H1 (cell line): ENCODE data around the gene ERMARD. TPM values are rescaled to one million over a fixed set of nuclear protein-coding genes. Genes with fewer than 3 reads are reported as not detected.

Experiments
- CTCF ChIA-PET: fragments of 300-600 bp; sonication (Branson Sonifier 250); formaldehyde crosslinking; loops from one replicate; lab custom pipeline; 2021; ENCODE audit not compliant: partially characterized antibody; lab: Charles Lee
- POLR2A ChIA-PET: fragments of 300-600 bp; sonication (Branson Sonifier 250); formaldehyde crosslinking; loops from one replicate; lab custom pipeline; 2021; ENCODE audit warnings: inconsistent platforms; ENCODE audit not compliant: partially characterized antibody; lab: Charles Lee
- DNase-seq, 2 experiments: peaks; one replicate each; pipeline versions ENCODE4 v3.0.0 to v3.0.0-alpha.2; 2010 to 2022; ENCODE audit warnings: low spot score in 2 of 2, low read depth in 1 of 2, mixed read lengths in 1 of 2
- FAIRE-seq: peaks from 2 replicates; lab custom pipeline; 2011; peaks lifted over from hg19 to GRCh38; lab: Jason Lieb, UNC
- H2AFZ ChIP-seq: 2 replicates; pipeline ENCODE4 v1.8.1; 2012; ENCODE audit warnings: low read length, inconsistent platforms
- H2AK5ac ChIP-seq: 2 replicates; pipeline ENCODE4 v1.6.1; 2013; ENCODE audit warnings: low read depth, low read length
- H2BK120ac ChIP-seq: replicated peaks from 2 replicates; pipeline ENCODE3; 2013; ENCODE audit warnings: low read depth, low read length, inconsistent platforms
- H2BK12ac ChIP-seq: 2 replicates; pipeline ENCODE4 v1.6.1; 2013; ENCODE audit warnings: low read depth, low read length
- H2BK15ac ChIP-seq: 2 replicates; pipeline ENCODE4 v1.6.1; 2013; ENCODE audit warnings: low read length
- H2BK20ac ChIP-seq: 2 replicates; pipeline ENCODE4 v1.6.1; 2013; ENCODE audit warnings: low read length
- H2BK5ac ChIP-seq: 2 replicates; pipeline ENCODE4 v1.6.1; 2013; ENCODE audit warnings: low read depth, low read length
- H3K14ac ChIP-seq: 2 replicates; pipeline ENCODE4 v1.6.1; 2013; ENCODE audit warnings: inconsistent platforms; ENCODE audit not compliant: insufficient read length
- H3K18ac ChIP-seq: 2 replicates; pipeline ENCODE4 v1.6.1; 2013; ENCODE audit warnings: low read length; ENCODE audit errors: extremely low read depth
- H3K23ac ChIP-seq: 2 replicates; pipeline ENCODE4 v1.6.1; 2013; ENCODE audit warnings: inconsistent platforms; ENCODE audit not compliant: insufficient read length
- H3K23me2 ChIP-seq: 2 replicates; pipeline ENCODE4 v1.6.1; 2013; ENCODE audit warnings: low read depth, low read length
- H3K27ac ChIP-seq: 2 replicates; pipeline ENCODE4 v1.6.1; 2011; ENCODE audit warnings: low read depth, low read length, inconsistent platforms
- H3K27me3 ChIP-seq, 4 experiments: replicated peaks in 1 of 4; 1 replicate in 1 of 4; 2 replicates in 3 of 4; pipeline versions ENCODE4 v1.6.1 to v1.8.1; 2011 to 2013; ENCODE audit warnings: low read length in 3 of 4, mild to moderate bottlenecking in 3 of 4, inconsistent platforms in 2 of 4, mixed read lengths in 2 of 4, moderate library complexity in 1 of 4; ENCODE audit not compliant: control insufficient read depth in 3 of 4, insufficient read depth in 3 of 4; ENCODE audit errors: extremely low read depth in 1 of 4
- H3K36me3 ChIP-seq, 4 experiments: 2 replicates each; pipeline versions ENCODE4 v1.6.1 to v1.8.1; 2011 to 2013; ENCODE audit warnings: mild to moderate bottlenecking in 4 of 4, low read length in 3 of 4, moderate library complexity in 2 of 4, control low read depth in 1 of 4, inconsistent platforms in 1 of 4; ENCODE audit not compliant: insufficient read depth in 4 of 4, control insufficient read depth in 2 of 4
- H3K4ac ChIP-seq: replicated peaks from 2 replicates; pipeline ENCODE3; 2013; ENCODE audit warnings: low read length, low read depth, mixed read lengths, inconsistent platforms; ENCODE audit not compliant: insufficient read length
- H3K4me1 ChIP-seq, 4 experiments: replicated peaks in 1 of 4; 1 replicate in 1 of 4; 2 replicates in 3 of 4; pipeline versions ENCODE4 v1.6.1 to v1.8.1; 2011 to 2013; ENCODE audit warnings: low read length in 3 of 4, inconsistent platforms in 2 of 4, mixed read lengths in 1 of 4; ENCODE audit not compliant: insufficient read depth in 4 of 4, control insufficient read depth in 3 of 4
- H3K4me2 ChIP-seq, 2 experiments: 2 replicates each; pipeline versions ENCODE4 v1.6.1 to v1.8.1; 2011 to 2013; ENCODE audit warnings: low read depth in 2 of 2, low read length in 2 of 2, control low read depth in 1 of 2, inconsistent platforms in 1 of 2, mild to moderate bottlenecking in 1 of 2; ENCODE audit not compliant: insufficient read depth in 1 of 2
- H3K4me3 ChIP-seq, 4 experiments: fragments of 200-600, 300-600 bp in 1 of 4; sonication (generic), shearing (Covaris generic), sonication (Bioruptor Twin) in 1 of 4; 2 replicates each; pipeline versions ENCODE4 v1.5.1 to v1.8.1; 2011 to 2016; ENCODE audit warnings: low read length in 4 of 4, low read depth in 3 of 4, control low read depth in 2 of 4, inconsistent platforms in 2 of 4, mild to moderate bottlenecking in 2 of 4, mixed read lengths in 1 of 4, moderate library complexity in 1 of 4; ENCODE audit not compliant: insufficient read depth in 2 of 4; ENCODE audit errors: extremely low read depth in 1 of 4
- H3K56ac ChIP-seq: replicated peaks from 2 replicates; pipeline ENCODE3; 2013; ENCODE audit warnings: low read depth, mild to moderate bottlenecking, mixed read lengths, low read length, inconsistent platforms; ENCODE audit not compliant: insufficient read length
- H3K79me1 ChIP-seq: 2 replicates; pipeline ENCODE4 v1.6.1; 2013; ENCODE audit warnings: low read depth, low read length, control low read depth
- H3K79me2 ChIP-seq, 2 experiments: 2 replicates each; pipeline versions ENCODE4 v1.6.1 to v1.8.1; 2012 to 2013; ENCODE audit warnings: low read length in 2 of 2, mild to moderate bottlenecking in 2 of 2, inconsistent platforms in 1 of 2; ENCODE audit not compliant: insufficient read depth in 2 of 2, control insufficient read depth in 1 of 2
- H3K9ac ChIP-seq, 4 experiments: replicated peaks in 1 of 4; 1 replicate in 1 of 4; 2 replicates in 3 of 4; pipeline versions ENCODE4 v1.6.1 to v1.8.1; 2011 to 2013; ENCODE audit warnings: low read depth in 3 of 4, low read length in 3 of 4, control low read depth in 2 of 4, mild to moderate bottlenecking in 2 of 4, moderate library complexity in 2 of 4, inconsistent platforms in 1 of 4; ENCODE audit errors: extremely low read depth in 1 of 4
- H3K9me3 ChIP-seq, 2 experiments: 2 replicates each; pipeline versions ENCODE4 v1.6.1 to v1.8.1; 2012 to 2013; ENCODE audit warnings: mild to moderate bottlenecking in 2 of 2, moderate library complexity in 2 of 2, control low read depth in 1 of 2, inconsistent platforms in 1 of 2, low read depth in 1 of 2, low read length in 1 of 2, mixed read lengths in 1 of 2; ENCODE audit not compliant: insufficient read depth in 2 of 2
- H4K20me1 ChIP-seq, 2 experiments: replicated peaks in 1 of 2; 2 replicates each; pipeline versions ENCODE3 to v1.8.1; 2011 to 2013; ENCODE audit warnings: inconsistent platforms in 2 of 2, low read length in 2 of 2, mild to moderate bottlenecking in 1 of 2; ENCODE audit not compliant: insufficient read depth in 2 of 2, control insufficient read depth in 1 of 2
- H4K5ac ChIP-seq: 2 replicates; pipeline ENCODE4 v1.6.1; 2013; ENCODE audit warnings: low read length, low read depth, mixed read lengths, inconsistent platforms; ENCODE audit not compliant: insufficient read length
- H4K8ac ChIP-seq: 2 replicates; pipeline ENCODE4 v1.8.0; 2013; ENCODE audit warnings: mild to moderate bottlenecking, moderate library complexity, low read length, inconsistent platforms; ENCODE audit not compliant: insufficient read depth; ENCODE audit errors: extremely low read depth
- H4K91ac ChIP-seq: replicated peaks from 2 replicates; pipeline ENCODE3; 2013; ENCODE audit warnings: low read length, mixed read lengths, inconsistent platforms; ENCODE audit not compliant: insufficient read length
- ASH2L ChIP-seq: fragments of 200-600, 300-600 bp; sonication (generic); IDR thresholded peaks from one replicate; pipeline ENCODE4 v1.7.1; 2017; ENCODE audit warnings: low read length
- CEBPB ChIP-seq: IDR thresholded peaks from 2 replicates; pipeline ENCODE4 v1.6.1; 2012; ENCODE audit warnings: low read depth, low read length
- CHD2 ChIP-seq: IDR thresholded peaks from 2 replicates; pipeline ENCODE4 v1.6.1; 2012; ENCODE audit warnings: low read length, improper control_type of control experiment
- EGR1 ChIP-seq: IDR thresholded peaks from 2 replicates; pipeline ENCODE4 v1.6.1; 2011; ENCODE audit warnings: low read depth, low read length, borderline replicate concordance
- GABPA ChIP-seq: IDR thresholded peaks from 2 replicates; pipeline ENCODE4 v1.6.1; 2011; ENCODE audit warnings: mild to moderate bottlenecking, low read length, moderate library complexity, borderline replicate concordance; ENCODE audit not compliant: insufficient read depth
- KDM1A ChIP-seq: fragments of 200-600, 300-600 bp; sonication (generic); IDR thresholded peaks from 2 replicates; pipeline ENCODE4 v1.7.1; 2016; ENCODE audit warnings: mild to moderate bottlenecking, low read length, borderline replicate concordance
- KDM5A ChIP-seq: fragments of 200-600 bp; IDR thresholded peaks from 2 replicates; pipeline ENCODE4 v1.7.1; 2012; ENCODE audit warnings: mild to moderate bottlenecking, low read length, inconsistent platforms, mixed read lengths
- RXRA ChIP-seq: IDR thresholded peaks from 2 replicates; pipeline ENCODE4 v1.6.1; 2011; ENCODE audit warnings: low read depth, mild to moderate bottlenecking, low read length, moderate library complexity; ENCODE audit not compliant: insufficient read depth
- SIN3A ChIP-seq, 2 experiments: IDR thresholded peaks in 1 of 2; conservative IDR thresholded peaks in 1 of 2; 2 replicates each; pipeline ENCODE4 v1.6.1; 2011 to 2012; ENCODE audit warnings: low read length in 2 of 2, improper control_type of control experiment in 1 of 2, low read depth in 1 of 2, mild to moderate bottlenecking in 1 of 2
- SP2 ChIP-seq: IDR thresholded peaks from 2 replicates; pipeline ENCODE4 v1.6.1; 2012; ENCODE audit warnings: mild to moderate bottlenecking, low read length, inconsistent platforms
- TAF1 ChIP-seq: IDR thresholded peaks from 2 replicates; pipeline ENCODE4 v1.6.1; 2011; ENCODE audit warnings: mild to moderate bottlenecking, low read depth, low read length
- WGBS, 2 experiments: shearing (Covaris generic) in 1 of 2; methylation state at CpG; one replicate each; pipeline versions ENCODE4 v1.1.6 to v1.1.7; 2013 to 2015; ENCODE audit warnings: low lambda C conversion rate in 2 of 2, mixed read lengths in 2 of 2, inconsistent platforms in 1 of 2, low coverage in 1 of 2, missing lambda C conversion rate in 1 of 2; ENCODE audit not compliant: insufficient replicate concordance in 2 of 2, insufficient coverage in 1 of 2, insufficient read length in 1 of 2; ENCODE audit errors: extremely low coverage in 1 of 2, missing lambda C conversion rate in 1 of 2; 5-methylcytosine and 5-hydroxymethylcytosine counted together
- polyA plus RNA-seq, 7 experiments: library from polyadenylated mRNA; depleted of rRNA in 3 of 7; stranded (reverse) in 5 of 7; unstranded in 2 of 7; fragments of >200 nt in 5 of 7; fragments of 200-250 nt in 2 of 7; gene quantifications; 1 replicate in 5 of 7; 2 replicates in 1 of 7; 4 replicates in 1 of 7; pipeline versions ENCODE4 v1.2.1 to v1.2.3, GENCODE V29; 2011 to 2013; ENCODE audit warnings: missing spikeins in 2 of 7, mixed read lengths in 2 of 7
- total RNA-seq: library from RNA; stranded (reverse); fragmentation: NEBNext Ultra II Directional; extraction: Animal tissue kit (Norgen Biotek cat#: 25700); gene quantifications from 2 replicates; pipeline ENCODE4 v1.2.1, GENCODE V29; 2021

Gene ERMARD
- total and polyA plus RNA-seq, 2 of the 8 experiments (the other 6 are each of a cell fraction or from before 2014, with no cell fraction given) = 12.2 to 25.6 TPM

DNA sequence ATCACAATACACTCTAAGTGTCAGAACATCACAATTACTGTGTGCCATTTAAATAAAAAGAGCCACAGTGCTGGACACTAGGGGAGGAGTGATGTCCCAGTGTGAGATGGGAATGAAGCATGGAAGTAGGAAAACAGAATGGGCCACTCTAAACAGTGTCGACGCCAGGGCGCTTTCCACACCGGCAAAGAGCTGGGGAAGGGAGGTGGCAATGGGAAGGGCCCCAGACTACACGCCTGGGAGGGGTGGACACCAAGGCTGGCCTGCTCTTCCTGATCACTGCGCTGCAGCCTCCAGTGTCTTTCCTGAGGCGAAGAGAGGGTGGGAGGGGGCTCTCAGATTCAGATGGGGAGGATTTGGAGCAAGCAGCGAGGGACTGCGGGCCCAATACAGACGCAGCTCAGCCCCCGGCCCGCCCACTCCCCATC, 75.9 kb downstream of the ERMARD start:
- DNase-seq (peak in 1 of 2 experiments; percentile 61), FAIRE-seq (no peak)
- no peak overlapping the region for H3K4me3 ChIP-seq
- no peak overlapping the region for H2BK20ac ChIP-seq
- no peak overlapping the region for H3K56ac ChIP-seq
- H4K8ac ChIP-seq = no peak overlapping the region
- 33% methylated on average over 12 of the region's 12 CpGs; no CpG with 5 or more reads in 1 of the 2 experiments for WGBS, 2 experiments
- H3K79me1 ChIP-seq = no peaks in the 10 kb centered on the region
- H3K79me2 ChIP-seq = no peaks in the 10 kb centered on the region
- peak overlapping the region; percentile 9 to 38; a peak in 2 of 4 replicates for H3K4me2 ChIP-seq
- no peak overlapping the region for H2AFZ ChIP-seq
- H3K14ac ChIP-seq = no peak overlapping the region
- TF ChIP-seq CHD2 (no peak), GABPA (no peak), KDM5A (no peak), CEBPB (0 out of 2 replicates have a peak, but pooled peaks have one; percentile 24), SP2 (no peak), RXRA (no peak), ASH2L (peak; percentile 32), TAF1 (no peak), SIN3A (conservative IDR thresholded peaks at IDR 0.05 in 1 of 2, IDR thresholded peaks at IDR 0.05 in 1 of 2; ENCODE audit: low read depth in 1 of 2, low read length in 2 of 2) (no peak), KDM1A (no peak), EGR1 (no peak)
- H2BK12ac ChIP-seq = no peak overlapping the region
- no peaks in the 10 kb centered on the region for H4K20me1 ChIP-seq
- H4K5ac ChIP-seq = no peak overlapping the region
- H3K27me3 ChIP-seq = peaks cover 0 to 6% (median 0%) of the 10 kb centered on the region in 4 experiments; a peak in 2 of 7 replicates
- H2BK15ac ChIP-seq = no peak overlapping the region
- no peak overlapping the region for H2BK120ac ChIP-seq
- no peak overlapping the region for H2BK5ac ChIP-seq
- no peak overlapping the region for H3K9ac ChIP-seq
- H4K91ac ChIP-seq = no peak overlapping the region
- peaks cover 11 to 14% of the 10 kb centered on the region in 2 experiments; a peak in 3 of 4 replicates for H3K9me3 ChIP-seq
- no peak overlapping the region for H3K23ac ChIP-seq
- H3K27ac ChIP-seq = no peak overlapping the region
- no peak overlapping the region for H3K4ac ChIP-seq
- no peak overlapping the region for H3K18ac ChIP-seq
- no peaks in the 10 kb centered on the region for H3K23me2 ChIP-seq
- H2AK5ac ChIP-seq = no peak overlapping the region
- ChIA-PET CTCF (interaction anchor here (1.3 to 1.8 kb wide), 2 partner anchors 22 to 321 kb away, joined by 3 to 4 read pairs; no protein-coding TSS in a partner anchor), POLR2A (no interaction called here)
- peaks cover 0 to 17% (median 4%) of the 10 kb centered on the region in 4 experiments; a peak in 6 of 7 replicates for H3K4me1 ChIP-seq
- H3K36me3 ChIP-seq = no peaks in the 10 kb centered on the region
